Measurements from ENCODE around the gene BMPER.

BMPER gene

DNA sequence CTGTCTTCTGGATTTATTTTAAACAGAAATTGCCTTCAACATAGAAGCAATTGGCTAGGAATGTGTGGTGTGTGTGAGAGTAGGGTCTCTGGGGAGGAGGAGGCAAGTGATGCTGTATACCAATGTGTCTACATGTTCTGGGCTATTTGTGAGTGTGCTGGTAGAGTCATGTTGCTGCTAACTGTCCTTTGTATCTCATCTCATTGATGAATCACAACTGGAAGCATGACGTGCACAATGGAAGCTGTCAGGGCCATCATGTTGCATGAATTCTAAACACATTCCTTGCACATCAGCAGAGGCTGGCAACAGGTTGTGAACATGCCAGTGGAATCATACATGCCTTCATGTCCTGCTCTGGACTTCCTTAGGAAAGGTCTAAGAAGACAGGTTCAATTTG is 199.7 kb downstream of the BMPER start:
- DNase-seq, result no peak

DNA sequence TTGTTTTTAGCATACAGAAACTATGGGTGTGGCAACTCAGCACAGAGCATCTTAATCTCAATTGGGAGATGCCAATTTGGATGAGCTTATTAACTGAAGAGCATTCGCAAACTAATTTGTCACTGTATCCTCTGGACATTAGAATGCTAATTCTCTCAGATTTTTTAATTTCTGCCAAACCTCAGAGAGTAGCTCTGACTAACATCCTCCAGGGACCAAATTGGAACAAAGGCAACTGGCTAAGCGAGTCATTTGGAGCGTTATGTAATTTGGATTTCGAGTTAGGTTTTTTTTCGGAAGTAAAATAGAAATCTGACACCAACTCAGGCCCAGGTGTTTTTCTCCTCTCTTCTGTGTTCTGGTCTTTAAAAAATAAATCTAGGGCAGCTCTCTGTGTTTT is 201.9 kb downstream of the BMPER start:
- no peak for DNase-seq

DNA sequence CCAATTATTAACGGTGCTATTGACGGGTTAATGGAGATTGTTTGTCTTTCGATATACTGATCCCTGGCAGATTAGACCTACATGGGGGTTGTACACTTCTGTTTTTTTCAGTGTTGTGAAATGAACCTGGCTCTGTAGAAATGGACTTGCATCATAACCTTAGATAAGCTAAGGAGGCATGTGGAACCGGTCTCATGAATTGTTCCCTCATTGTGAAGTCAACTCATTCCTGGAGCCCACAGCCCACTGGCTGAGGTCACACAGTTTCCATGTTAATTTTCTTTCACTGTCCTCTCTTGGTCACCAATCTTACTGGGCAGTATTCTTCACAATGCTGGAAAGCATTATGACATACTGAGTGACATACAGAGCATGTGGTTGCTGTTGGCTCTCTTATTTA is 202.8 kb downstream of the BMPER start:
- DNase-seq, result no peak

DNA sequence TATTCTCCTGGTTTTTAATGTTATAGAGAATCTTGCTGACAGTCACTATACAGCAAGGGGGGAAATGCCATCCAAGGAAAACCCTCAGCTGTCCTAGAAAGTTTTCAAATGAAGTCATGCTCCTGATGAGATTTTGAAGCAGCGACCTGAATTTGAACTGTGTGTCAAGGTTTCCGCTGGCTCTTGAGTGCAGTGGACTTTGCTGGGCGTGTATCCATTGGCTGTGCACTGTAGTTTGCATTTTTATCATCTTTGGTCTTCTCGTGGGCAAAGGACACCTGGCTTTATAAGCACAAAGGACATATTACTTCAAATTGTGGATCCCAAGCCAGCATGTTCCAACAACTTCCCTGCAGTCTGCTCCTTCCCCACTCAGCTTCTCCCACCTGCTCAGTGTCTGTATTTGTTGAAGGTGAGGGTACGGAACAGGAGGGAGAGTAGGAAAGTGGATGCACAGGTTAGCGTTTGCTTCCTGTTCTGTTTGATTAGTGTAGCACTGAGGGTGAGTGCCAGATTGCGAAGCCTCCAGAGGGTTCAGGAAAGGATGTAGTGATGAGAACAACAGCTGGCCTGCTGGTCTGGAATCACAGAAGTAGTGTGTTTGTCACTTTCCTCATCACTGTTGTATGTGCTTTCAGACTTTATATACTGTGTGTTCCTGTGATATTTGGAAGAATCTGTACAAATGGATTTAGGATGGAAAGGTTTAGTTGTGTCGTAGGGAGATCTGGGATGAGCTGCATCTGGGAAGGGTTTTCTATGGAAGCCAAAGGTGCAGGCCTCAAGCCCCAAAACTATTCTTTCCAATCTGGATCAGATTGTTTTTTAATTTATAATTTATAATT is 204.8 kb downstream of the BMPER start:
- DNase-seq, result no peak

DNA sequence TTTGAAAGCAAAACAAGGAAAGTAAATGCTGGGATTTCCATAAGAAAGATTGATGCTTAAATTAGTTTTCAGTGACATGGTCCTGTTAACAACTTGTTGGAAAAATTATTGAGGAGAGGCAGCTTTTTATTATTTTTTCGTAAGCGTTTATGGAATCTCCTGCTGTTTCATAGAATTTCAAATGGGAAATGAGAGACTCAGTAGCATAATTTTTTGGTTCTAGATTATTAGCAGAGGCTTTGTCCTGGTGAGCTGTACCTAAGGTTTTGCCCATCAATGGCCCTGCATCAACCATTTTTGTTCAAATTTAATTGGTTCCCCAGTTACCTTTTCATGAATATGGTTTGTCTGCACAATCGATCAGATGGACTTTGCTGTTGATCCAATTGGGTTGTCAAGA is 205.7 kb downstream of the BMPER start:
- no peak for DNase-seq

DNA sequence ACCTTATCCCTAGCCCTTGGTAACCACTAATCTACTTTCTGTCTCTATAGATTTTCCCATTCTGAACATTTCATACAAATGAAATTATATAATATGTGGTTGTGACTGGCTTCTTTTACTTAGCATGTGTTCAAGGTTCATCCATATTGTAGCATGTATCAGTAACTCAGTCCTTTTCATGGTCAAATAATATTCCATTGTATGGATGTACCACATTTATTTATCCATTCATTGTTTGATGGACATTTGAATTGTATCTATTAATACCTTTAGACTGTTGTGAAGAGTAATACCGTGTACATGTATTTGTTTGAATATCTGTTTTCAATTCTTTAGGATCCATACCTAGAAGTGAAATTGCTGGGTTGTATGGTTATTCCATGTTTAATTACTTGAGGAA is 210.2 kb downstream of the BMPER start:
- no peak for DNase-seq

GRCh38 chr7:34117573-34117972 is 212.2 kb downstream of the BMPER start:
- DNase-seq, result no peak

DNA sequence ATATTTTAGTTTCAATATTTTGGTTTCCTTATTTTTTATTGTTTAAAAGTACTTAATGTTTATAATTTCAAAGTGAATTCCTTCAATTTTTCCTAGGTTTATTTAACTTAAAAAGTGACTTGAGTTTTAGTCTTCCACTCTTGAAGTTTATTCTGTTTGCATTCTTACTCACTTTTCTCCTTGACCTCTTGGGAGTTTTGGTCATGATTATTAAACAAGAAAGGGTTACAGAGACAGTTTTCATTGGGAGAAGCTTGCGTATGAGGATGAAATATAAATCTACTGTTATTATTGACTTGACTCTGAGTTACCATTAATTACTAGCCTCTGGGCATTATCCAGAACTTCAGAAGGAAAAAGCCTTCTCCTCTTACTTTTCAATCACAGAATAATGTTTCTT is 216.0 kb downstream of the BMPER start:
- no peak for DNase-seq

DNA sequence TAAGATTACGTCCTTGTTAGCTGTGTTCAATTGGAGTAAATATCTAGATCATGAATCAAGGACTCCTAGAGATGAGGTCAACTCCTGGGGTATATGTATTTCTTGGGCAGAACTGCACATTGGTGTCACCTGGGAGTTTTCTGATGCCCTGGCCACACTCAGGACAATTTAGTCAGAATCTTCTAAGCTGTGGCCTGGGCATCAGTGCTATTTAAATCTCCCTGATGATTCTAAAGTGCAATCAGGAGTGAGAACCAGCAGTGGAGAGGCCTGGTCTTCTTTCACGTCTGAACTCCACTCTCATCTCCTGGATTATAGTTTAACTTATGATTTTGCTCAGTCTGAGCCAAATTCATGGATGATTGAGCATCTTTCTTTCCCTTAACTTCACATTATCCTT is 218.0 kb downstream of the BMPER start:
- DNase-seq, result no peak

GRCh38 chr7:34124765-34125164 is 219.4 kb downstream of the BMPER start:
- DNase-seq, result no peak

GRCh38 chr7:34128762-34129161 is 223.4 kb downstream of the BMPER start:
- no peak for DNase-seq

GRCh38 chr7:34130558-34131295 is 225.4 kb downstream of the BMPER start:
- DNase-seq, result no peak

GRCh38 chr7:34131371-34131770 is 226.0 kb downstream of the BMPER start:
- DNase-seq, result no peak

DNA sequence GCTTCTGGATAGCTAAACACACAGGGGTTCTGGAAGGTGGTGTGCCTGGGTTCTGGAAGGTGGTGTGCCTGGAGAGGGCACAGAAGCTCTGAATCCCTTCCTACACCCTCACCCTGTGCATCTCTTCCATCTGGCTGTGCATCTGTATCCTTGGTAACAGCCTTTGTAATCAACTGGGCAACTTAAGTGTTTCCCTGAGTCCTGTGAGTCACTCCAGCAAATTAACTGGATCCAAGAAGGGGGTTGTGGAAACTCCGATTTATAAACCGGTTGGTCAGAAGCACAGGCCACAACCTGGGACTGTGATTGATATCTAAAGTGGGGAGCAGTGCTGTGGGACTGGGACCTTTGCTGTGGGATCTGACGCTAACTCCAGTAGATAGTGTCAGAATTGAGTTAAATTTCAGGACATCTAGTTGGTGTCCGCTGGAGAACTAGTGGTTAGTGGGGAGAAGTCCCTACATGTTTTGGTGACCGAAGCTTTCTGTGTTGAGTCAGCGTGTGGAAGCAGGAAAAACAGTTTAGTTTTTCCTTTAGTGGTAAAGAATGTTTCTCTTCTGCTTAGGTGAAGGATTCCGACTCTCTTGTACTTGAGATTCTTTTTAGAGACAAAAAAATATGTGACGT is 228.1 kb downstream of the BMPER start:
- DNase-seq, result no peak

GRCh38 chr7:34133983-34134782 is 228.8 kb downstream of the BMPER start:
- DNase-seq, result peak; percentile 74

DNA sequence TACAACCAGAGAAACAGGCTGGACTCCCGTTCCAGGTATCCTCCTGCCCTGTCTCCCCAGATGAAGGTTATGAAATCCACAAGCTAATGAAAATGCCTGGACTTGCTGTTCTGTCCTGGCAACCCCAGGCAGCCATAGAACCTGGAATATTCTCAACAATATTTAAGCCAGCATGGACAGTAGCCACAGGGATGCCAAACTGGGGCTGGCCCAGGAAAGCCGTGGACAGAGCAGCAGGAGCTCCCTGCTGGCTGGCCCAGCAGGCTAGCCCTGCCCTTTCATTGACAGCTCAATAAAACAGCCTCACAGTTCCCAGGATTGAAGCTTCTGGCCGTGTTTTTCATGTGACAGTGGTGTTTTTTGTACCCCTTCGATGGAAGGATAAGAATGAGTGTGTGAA is 230.6 kb downstream of the BMPER start:
- DNase-seq, result no peak

GRCh38 chr7:34136698-34137097 is 231.4 kb downstream of the BMPER start:
- DNase-seq, result no peak

GRCh38 chr7:34137176-34137575 is 231.8 kb downstream of the BMPER start:
- no peak for DNase-seq

GRCh38 chr7:34138483-34138882 is 233.1 kb downstream of the BMPER start:
- DNase-seq, result peak; percentile 96

DNA sequence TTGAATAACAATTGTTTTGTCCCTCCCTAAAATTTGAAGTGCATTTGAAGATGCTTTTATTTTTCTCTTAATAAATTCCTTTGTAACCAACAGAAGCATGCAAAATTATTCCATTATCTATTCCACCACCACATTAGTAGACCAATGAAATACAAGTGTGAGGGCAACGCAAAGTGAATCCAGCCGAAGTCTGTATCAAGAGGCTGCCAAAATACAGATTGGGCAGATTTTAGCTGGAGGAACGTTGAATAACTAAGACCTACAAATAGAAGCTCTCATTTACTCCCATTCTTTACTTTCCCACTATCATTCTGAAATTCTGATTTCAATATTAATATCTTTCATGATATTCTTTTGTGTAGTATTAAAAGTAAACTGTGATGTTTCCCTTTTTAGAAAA is 233.7 kb downstream of the BMPER start:
- no peak for DNase-seq

DNA sequence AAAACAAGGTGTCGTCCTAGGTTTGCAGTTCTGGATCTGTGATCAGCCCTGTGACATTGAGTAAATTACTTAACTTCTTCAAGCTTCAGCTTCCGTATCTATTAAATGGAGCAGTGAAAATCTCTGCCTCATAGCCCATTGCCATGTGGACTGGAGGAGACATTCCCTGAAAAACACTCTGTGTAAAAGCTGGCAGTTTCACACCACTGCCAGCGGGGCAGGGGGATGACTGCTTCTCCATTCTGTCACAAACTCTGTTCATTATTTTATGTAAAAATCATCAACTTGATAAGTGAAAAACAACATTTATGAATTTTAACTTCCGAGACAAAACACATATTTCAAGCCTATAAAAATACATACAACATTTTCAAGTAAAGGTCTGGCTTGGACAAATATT is 234.7 kb downstream of the BMPER start:
- DNase-seq, result no peak

- no peak for DNase-seq
These were observed 238.1 kb downstream of the BMPER start for GRCh38 chr7:34143402-34143801.

DNA sequence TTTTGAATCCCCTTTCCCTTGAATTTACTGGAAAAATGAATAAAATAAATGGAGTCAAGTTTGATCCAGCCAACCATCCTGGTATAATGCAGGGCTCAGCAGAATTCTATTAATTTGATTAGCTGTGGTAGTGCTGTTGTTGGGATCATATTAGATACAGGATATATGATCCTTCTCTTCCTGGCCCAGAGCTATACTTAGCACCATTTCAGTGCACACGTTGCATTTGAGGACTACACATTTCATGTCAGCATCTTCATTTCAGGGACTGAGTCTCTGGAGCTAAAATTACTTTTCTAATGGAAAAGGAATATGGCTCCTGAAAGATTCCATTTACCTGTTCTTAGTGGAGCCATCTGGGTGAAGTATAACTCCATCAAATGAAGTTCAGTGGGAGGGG is 240.3 kb downstream of the BMPER start:
- no peak for DNase-seq

All from NCI-H2029 treated with DMSO at 0.1 percent for 48 hours (cell line).